HG03280 (cell line): ENCODE measurements around the gene ACER1.

ENCODE experiments used
- ATAC-seq: cut with Tn5 transposase; IDR thresholded peaks from one replicate; pipeline ENCODE4 v1.9.1; 2021; ENCODE audit warnings: mild to moderate bottlenecking, moderate library complexity; ENCODE audit not compliant: unreplicated experiment

ACER1 gene

GRCh38 chr19:6269101-6269886 lies 64.1 kb downstream of the ACER1 start:
- ATAC-seq = no peak

- ATAC-seq = no peak
Measured at GRCh38 chr19:6268382-6268771, 65.0 kb downstream of the ACER1 start.

GRCh38 chr19:6267552-6268381 lies 65.6 kb downstream of the ACER1 start:
- ATAC-seq = no peak

GRCh38 chr19:6264803-6265202 lies 68.6 kb downstream of the ACER1 start:
- no peak for ATAC-seq

GRCh38 chr19:6263735-6264444 lies 69.5 kb downstream of the ACER1 start:
- ATAC-seq = no peak

GRCh38 chr19:6263306-6263705 lies 70.1 kb downstream of the ACER1 start:
- no peak for ATAC-seq

GRCh38 chr19:6262519-6262918 lies 70.9 kb downstream of the ACER1 start:
- no peak for ATAC-seq

GRCh38 chr19:6261883-6262282 lies 71.5 kb downstream of the ACER1 start:
- no peak for ATAC-seq

GRCh38 chr19:6260912-6261650 lies 72.3 kb downstream of the ACER1 start:
- no peak for ATAC-seq

GRCh38 chr19:6260376-6260775 lies 73.0 kb downstream of the ACER1 start:
- ATAC-seq = no peak

- no peak for ATAC-seq
Measured at GRCh38 chr19:6259312-6259861, 74.0 kb downstream of the ACER1 start.

GRCh38 chr19:6258812-6259311 lies 74.5 kb downstream of the ACER1 start:
- ATAC-seq = no peak
